PFSK-1 (cell line): ENCODE measurements around the gene RHOD.

Source experiments
- POLR2AphosphoS5 ChIP-seq: IDR thresholded peaks from 2 replicates; pipeline ENCODE4 v1.6.1; 2012; ENCODE audit warnings: low read depth, mild to moderate bottlenecking, control low read depth, low read length, moderate library complexity
- SIN3A ChIP-seq: IDR thresholded peaks from 2 replicates; pipeline ENCODE4 v1.6.1; 2012; ENCODE audit warnings: mild to moderate bottlenecking, low read length, moderate library complexity, borderline replicate concordance; ENCODE audit not compliant: insufficient read depth
- TF ChIP-seq, protein P1 (sequence below), 2 experiments: IDR thresholded peaks; 2 replicates each; pipeline versions ENCODE4 v1.6.1 to v1.8.0; 2011 to 2012; ENCODE audit warnings: low read depth in 2 of 2, low read length in 2 of 2, control low read depth in 1 of 2, inconsistent platforms in 1 of 2, mild to moderate bottlenecking in 1 of 2, moderate library complexity in 1 of 2; ENCODE audit not compliant: insufficient read depth in 1 of 2

DNA sequence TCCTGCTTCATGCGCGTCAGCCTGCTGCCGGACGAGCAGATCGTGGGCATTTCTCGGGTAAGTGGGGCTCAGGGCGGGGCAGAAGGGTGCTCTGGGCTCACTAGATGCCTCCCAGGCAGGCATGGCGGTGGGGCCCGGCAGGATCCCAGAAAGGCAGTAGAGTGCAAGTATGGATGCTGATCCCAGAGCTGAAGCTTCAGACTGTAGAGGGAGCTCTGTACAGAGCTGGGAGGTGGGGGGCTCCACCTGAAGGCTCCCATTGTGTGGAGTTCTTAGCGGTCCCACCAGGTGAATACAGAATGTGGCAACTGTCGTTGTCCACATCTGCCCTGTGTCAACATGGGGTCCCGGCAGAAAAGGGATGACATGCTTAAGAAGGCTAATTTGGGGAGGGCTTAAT is 16.5 kb upstream of the RHOD start:
- TF ChIP-seq POLR2AphosphoS5 (no peak), SIN3A (no peak)
- TF ChIP-seq, protein P1, sequence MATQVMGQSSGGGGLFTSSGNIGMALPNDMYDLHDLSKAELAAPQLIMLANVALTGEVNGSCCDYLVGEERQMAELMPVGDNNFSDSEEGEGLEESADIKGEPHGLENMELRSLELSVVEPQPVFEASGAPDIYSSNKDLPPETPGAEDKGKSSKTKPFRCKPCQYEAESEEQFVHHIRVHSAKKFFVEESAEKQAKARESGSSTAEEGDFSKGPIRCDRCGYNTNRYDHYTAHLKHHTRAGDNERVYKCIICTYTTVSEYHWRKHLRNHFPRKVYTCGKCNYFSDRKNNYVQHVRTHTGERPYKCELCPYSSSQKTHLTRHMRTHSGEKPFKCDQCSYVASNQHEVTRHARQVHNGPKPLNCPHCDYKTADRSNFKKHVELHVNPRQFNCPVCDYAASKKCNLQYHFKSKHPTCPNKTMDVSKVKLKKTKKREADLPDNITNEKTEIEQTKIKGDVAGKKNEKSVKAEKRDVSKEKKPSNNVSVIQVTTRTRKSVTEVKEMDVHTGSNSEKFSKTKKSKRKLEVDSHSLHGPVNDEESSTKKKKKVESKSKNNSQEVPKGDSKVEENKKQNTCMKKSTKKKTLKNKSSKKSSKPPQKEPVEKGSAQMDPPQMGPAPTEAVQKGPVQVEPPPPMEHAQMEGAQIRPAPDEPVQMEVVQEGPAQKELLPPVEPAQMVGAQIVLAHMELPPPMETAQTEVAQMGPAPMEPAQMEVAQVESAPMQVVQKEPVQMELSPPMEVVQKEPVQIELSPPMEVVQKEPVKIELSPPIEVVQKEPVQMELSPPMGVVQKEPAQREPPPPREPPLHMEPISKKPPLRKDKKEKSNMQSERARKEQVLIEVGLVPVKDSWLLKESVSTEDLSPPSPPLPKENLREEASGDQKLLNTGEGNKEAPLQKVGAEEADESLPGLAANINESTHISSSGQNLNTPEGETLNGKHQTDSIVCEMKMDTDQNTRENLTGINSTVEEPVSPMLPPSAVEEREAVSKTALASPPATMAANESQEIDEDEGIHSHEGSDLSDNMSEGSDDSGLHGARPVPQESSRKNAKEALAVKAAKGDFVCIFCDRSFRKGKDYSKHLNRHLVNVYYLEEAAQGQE (IDR thresholded peaks at IDR 0.05; ENCODE audit: insufficient read depth in 1 of 2, low read depth in 2 of 2, low read length in 2 of 2): no peak
